ENCODE measurements around the gene GALNT17. TPM values are rescaled to one million over a fixed set of nuclear protein-coding genes. Genes with fewer than 3 reads are reported as not detected.
"Not testable (repeated sequence)": the region's sequence is repeated elsewhere in the genome, so short reads cannot be mapped to it uniquely, and the experiment has no call there.

The GALNT17 gene
- total RNA-seq, 1 donor = not detected

DNA sequence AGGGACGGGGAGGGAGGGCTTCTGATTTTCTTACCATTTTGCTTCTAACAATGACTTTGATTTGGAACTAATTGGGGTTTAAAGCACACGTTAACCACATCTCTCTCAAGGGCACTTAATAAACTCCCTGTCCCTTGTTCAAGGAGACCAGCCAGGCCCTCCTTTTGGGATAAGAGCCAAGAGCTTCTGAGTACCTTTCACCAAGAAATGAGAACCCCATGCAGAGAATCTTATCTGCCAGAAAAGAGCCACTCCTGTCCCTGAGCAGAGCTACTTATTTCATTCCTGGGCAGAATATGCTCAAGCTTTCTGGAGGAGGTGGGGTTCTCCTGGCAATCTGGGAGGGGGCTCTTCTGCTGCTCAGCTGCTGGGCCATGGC is 574.6 kb downstream of the GALNT17 start:
- Histone ChIP-seq H3K27me3 (ENCODE audit: insufficient read depth, low read length) (no peaks in the 10 kb centered on the region), H3K9me3 (ENCODE audit: low read depth, low read length) (no peaks in the 10 kb centered on the region), H3K4me1 (ENCODE audit: insufficient read depth, low read length) (no peaks in the 10 kb centered on the region), H3K4me3 (ENCODE audit: low read length) (no peak overlapping the region)

DNA sequence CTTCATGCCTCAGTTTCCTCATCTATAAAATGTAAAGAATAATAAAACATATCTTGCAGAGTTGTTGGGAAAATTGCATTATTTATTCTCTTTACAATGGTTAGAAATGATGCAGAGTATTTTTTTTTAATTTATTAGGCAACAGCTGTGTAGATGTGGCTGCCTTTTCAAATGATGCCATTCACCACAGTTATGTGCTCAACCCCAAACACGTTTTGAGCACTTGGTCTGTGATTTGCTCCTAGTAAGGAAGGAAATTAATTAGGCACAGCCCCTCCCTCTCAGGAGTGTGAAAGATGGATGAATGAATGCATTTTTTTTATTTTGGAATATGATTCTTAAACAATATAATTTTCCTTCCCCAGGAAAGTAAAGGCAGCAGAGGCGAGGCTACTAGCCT is 575.1 kb downstream of the GALNT17 start:
- Histone ChIP-seq H3K9me3 (ENCODE audit: low read depth, low read length) (no peaks in the 10 kb centered on the region), H3K4me3 (ENCODE audit: low read length) (no peak overlapping the region), H3K27me3 (ENCODE audit: insufficient read depth, low read length) (no peaks in the 10 kb centered on the region), H3K4me1 (ENCODE audit: insufficient read depth, low read length) (no peaks in the 10 kb centered on the region)

DNA sequence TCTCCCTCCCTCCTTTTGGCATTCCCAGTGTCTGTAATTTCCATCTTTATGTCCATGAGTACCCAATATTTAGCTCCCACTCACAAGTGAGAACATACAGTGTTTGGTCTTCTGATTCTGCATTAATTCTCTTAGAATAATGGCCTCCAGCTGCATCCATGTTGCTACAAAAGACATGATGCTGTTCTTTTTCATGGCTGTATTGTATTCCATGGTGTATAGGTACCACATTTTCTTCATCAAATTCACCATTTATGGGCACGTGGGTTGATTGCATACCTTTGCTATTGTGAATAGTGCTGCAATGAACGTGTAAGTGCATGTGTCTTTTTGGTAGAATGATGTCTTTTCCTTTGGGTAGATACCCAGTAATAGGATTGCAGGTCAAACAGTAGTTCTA is 576.8 kb downstream of the GALNT17 start:
- no peak overlapping the region for H3K4me3 ChIP-seq (ENCODE audit: low read length)
- no peaks in the 10 kb centered on the region for H3K9me3 ChIP-seq (ENCODE audit: low read depth, low read length)
- H3K4me1 ChIP-seq (ENCODE audit: insufficient read depth, low read length) = no peaks in the 10 kb centered on the region
- H3K27me3 ChIP-seq (ENCODE audit: insufficient read depth, low read length) = no peaks in the 10 kb centered on the region

DNA sequence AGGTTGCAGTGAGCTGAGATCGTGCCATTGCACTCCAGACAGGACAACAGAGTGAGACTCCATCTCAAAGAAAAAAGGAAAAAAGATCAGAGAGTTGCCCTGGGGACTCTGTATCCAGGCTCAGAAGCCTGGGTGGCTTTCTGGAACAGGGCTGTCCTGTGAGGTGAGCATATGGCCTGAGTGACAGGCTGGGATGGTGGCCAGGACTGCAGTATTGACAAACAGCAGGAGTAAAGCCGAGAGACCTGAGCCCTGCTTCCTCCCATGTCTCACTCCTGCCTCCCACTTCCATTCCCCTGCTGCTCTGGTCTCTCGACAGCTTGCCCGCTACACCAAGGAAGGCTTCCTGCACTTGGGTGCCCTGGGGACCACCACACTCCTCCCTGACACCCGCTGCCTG is 578.5 kb downstream of the GALNT17 start:
- H3K4me3 ChIP-seq (ENCODE audit: low read length) = no peak overlapping the region
- H3K4me1 ChIP-seq (ENCODE audit: insufficient read depth, low read length) = no peaks in the 10 kb centered on the region
- no peaks in the 10 kb centered on the region for H3K27me3 ChIP-seq (ENCODE audit: insufficient read depth, low read length)
- no peaks in the 10 kb centered on the region for H3K9me3 ChIP-seq (ENCODE audit: low read depth, low read length)

DNA sequence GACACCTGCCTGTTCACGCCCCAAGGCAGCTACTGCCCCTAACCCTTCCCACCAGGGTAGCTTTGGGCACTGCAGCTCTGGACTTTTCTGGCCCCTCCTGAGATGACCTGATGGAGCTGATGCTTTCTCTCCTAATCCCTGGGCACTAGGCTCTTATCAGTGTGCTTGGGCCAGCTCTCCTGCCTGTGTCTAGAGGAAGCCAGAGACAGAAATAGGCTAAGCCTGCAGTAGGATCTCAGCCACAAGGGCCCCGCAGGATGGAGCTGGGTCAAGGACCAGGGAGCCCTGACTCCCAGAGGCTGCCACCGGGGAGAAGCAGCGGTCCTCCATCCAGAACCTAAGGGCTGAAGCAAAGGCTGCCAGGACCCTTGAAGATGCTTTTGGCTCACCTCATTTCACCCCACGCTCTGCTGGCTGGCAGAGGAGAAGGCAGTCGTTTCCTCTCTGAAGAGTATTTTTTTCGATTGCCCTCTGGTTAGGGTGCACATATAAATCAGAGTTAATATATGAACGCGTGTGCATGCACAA is 580.8 kb downstream of the GALNT17 start:
- no peaks in the 10 kb centered on the region for H3K9me3 ChIP-seq (ENCODE audit: low read depth, low read length)

DNA sequence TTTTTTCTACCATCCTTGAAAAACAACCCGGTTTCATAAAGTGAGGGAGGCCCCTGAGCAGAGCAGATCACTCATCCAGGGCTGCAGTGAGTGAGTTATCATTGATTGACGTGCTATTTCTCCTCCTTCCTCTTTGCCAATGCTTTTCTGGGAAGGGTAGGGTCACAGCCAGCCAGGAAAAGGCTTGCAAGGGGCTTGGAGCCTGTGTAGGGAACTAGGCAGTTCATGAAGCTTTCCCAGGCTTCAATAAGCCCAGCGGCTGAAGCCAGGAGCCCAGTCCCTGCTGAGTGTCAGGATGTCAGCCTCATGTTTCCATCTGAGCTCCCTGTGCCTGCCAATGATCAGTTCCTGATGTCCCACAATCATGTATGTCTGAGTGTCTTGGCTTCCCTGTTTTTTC is 584.7 kb downstream of the GALNT17 start:
- Histone ChIP-seq H3K27me3 (ENCODE audit: insufficient read depth, low read length) (no peaks in the 10 kb centered on the region), H3K9me3 (ENCODE audit: low read depth, low read length) (no peaks in the 10 kb centered on the region), H3K4me1 (ENCODE audit: insufficient read depth, low read length) (no peaks in the 10 kb centered on the region), H3K4me3 (ENCODE audit: low read length) (no peak overlapping the region)

More for the DNA sequence above, 580.8 kb downstream of the GALNT17 start:
- H3K27me3 ChIP-seq (ENCODE audit: insufficient read depth, low read length) = no peaks in the 10 kb centered on the region
- H3K4me1 ChIP-seq (ENCODE audit: insufficient read depth, low read length) = no peaks in the 10 kb centered on the region
- no peak overlapping the region for H3K4me3 ChIP-seq (ENCODE audit: low read length)

DNA sequence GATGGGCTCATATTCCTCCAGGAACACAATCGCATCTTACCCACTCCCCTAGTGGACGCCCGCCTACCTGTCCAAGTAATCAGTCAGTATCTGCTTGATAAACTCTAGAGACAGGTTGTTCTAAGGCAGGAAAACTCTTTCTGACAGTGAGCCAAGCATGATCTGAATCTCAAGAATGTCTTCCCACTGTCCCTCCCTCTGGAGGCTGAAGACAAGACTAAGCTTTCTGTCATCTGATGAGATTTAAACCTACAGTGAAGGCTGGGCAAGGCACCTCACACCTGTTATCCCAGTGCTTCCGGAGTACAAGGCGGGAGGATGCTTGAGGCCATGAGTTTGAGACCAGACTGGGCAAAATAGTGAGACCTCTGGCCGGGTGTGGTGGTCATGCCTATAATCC is 586.6 kb downstream of the GALNT17 start:
- Histone ChIP-seq H3K27me3 (ENCODE audit: insufficient read depth, low read length) (no peaks in the 10 kb centered on the region), H3K4me3 (ENCODE audit: low read length) (no peak overlapping the region), H3K4me1 (ENCODE audit: insufficient read depth, low read length) (no peaks in the 10 kb centered on the region), H3K9me3 (ENCODE audit: low read depth, low read length) (no peaks in the 10 kb centered on the region)

DNA sequence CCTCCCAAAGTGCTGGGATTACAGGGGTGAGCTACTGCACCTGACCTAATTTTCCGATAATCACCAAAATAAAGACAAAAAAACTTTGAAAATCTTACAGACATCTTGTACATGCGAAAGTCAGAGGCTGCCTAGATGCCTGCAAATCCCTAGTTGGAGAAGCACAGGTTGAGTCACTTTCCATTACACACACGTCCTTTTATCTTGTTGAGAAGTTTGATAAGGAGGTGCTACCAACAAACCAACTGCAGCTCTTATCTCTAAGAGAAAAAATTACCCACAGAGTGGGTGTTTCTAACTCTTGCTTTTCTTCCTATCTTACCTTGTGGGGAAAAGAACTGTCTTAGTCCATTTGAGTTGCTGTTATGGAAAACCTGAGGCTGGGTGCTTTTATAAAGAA is 589.8 kb downstream of the GALNT17 start:
- no peaks in the 10 kb centered on the region for H3K4me1 ChIP-seq (ENCODE audit: insufficient read depth, low read length)
- no peaks in the 10 kb centered on the region for H3K9me3 ChIP-seq (ENCODE audit: low read depth, low read length)
- H3K27me3 ChIP-seq (ENCODE audit: insufficient read depth, low read length) = no peaks in the 10 kb centered on the region
- no peak overlapping the region for H3K4me3 ChIP-seq (ENCODE audit: low read length)

DNA sequence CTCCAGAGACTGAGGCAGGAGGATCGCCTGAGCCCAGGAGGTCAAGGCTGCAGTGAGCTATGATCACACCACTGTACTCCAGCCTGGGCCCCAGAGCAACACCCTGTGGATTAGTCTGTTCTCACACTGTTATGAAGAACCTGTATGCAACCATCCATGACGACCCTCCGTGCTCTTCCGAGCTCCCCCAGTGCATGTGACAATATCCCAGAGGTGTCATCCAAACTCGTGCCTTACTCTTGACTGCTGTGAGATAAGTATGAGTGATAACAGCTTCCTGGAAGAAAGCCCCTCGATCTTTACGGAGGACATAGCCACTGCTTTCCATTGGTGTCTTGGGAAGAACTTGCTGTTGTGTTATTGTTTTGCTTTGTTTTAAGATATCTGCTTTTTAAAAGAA is 591.9 kb downstream of the GALNT17 start:
- no peak overlapping the region for H3K4me3 ChIP-seq (ENCODE audit: low read length)
- no peaks in the 10 kb centered on the region for H3K4me1 ChIP-seq (ENCODE audit: insufficient read depth, low read length)
- no peaks in the 10 kb centered on the region for H3K9me3 ChIP-seq (ENCODE audit: low read depth, low read length)

DNA sequence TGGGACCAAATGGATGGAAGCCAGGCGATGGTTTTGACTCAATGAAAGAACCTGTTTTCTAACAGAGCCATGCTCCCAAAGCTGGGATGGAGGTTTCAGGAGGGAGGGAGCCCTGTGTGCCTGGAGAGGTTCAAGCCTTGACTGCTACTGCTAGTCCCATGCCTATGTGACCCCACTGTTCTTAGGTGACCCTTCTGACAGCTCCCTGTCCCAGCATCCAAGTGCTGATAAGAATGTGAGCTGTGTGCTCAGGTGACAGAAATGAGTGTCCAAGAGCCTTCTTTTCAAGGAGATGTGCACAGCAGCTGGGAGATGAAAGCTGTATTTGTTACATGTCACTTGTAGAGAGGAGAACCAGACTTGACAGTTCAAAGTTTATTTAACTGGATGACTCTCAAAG is 595.4 kb downstream of the GALNT17 start:
- no peak overlapping the region for H3K4me3 ChIP-seq (ENCODE audit: low read length)
- H3K4me1 ChIP-seq (ENCODE audit: insufficient read depth, low read length) = no peaks in the 10 kb centered on the region
- H3K27me3 ChIP-seq (ENCODE audit: insufficient read depth, low read length) = no peaks in the 10 kb centered on the region
- no peaks in the 10 kb centered on the region for H3K9me3 ChIP-seq (ENCODE audit: low read depth, low read length)

More for the DNA sequence above, 591.9 kb downstream of the GALNT17 start:
- H3K27me3 ChIP-seq (ENCODE audit: insufficient read depth, low read length) = no peaks in the 10 kb centered on the region

DNA sequence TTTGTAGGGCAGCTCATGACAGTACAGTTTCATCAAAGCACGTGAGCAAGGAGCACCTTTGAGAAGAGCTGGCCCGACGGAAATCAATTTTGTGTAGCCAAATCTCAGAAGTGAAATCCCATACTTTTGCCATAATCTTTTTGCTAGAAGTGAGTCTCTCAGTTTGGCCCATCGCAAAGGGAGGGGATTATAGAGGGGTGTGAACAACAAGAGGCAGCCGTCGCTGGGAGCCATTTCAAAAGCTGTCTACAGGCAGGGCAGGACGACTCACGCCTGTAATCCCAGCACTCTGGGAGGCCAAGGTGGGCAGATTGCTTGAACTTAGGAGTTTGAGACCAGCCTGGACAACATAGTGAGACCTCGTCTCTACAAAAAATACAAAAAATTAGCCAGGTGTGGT is 599.8 kb downstream of the GALNT17 start:
- H3K27me3 ChIP-seq (ENCODE audit: insufficient read depth, low read length) = no peaks in the 10 kb centered on the region
- H3K4me3 ChIP-seq (ENCODE audit: low read length) = no peak overlapping the region

DNA sequence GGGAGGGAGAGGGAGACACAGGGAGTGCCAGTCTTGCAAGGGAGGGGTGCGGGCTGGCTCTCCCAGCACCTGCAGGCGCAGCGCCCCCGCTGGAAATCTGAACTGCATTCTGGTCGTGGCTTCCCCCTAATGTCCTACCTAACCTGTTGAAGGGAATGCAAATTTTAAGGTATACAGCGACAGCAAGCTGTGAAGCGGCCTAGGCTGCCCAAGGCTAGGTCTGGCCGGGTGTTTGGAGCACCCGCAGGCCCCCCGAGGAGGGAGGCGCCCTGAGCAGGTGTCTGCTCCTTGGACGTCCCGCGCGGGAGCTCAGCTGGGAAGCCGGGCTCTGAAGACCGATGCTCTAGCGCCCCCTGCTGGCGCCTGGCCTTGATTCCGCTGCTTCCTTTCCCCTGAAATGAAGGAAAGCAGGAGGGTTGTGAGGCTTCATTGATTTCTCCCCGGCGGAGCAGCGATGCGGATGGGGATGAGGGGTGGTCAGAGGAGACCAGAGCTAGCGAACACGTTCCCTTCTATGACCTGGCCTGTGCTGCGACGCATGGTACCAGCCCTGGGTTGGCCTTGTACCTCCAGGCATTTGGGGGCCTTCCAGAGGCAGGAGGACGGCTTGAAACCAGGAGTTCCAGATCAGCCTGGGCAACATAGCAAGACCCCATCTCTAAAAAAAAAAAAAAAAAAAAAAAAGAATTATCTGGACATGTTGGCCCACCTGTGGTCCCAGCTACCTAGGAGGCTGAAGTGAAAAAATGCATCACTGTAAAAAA is 601.3 kb downstream of the GALNT17 start:
- H3K4me3 ChIP-seq (ENCODE audit: low read length) = no peak overlapping the region
- H3K4me1 ChIP-seq (ENCODE audit: insufficient read depth, low read length) = no peaks in the 10 kb centered on the region
- no peaks in the 10 kb centered on the region for H3K27me3 ChIP-seq (ENCODE audit: insufficient read depth, low read length)
- no peaks in the 10 kb centered on the region for H3K9me3 ChIP-seq (ENCODE audit: low read depth, low read length)

More for the DNA sequence above, 599.8 kb downstream of the GALNT17 start:
- H3K9me3 ChIP-seq (ENCODE audit: low read depth, low read length) = no peaks in the 10 kb centered on the region
- H3K4me1 ChIP-seq (ENCODE audit: insufficient read depth, low read length) = no peaks in the 10 kb centered on the region

DNA sequence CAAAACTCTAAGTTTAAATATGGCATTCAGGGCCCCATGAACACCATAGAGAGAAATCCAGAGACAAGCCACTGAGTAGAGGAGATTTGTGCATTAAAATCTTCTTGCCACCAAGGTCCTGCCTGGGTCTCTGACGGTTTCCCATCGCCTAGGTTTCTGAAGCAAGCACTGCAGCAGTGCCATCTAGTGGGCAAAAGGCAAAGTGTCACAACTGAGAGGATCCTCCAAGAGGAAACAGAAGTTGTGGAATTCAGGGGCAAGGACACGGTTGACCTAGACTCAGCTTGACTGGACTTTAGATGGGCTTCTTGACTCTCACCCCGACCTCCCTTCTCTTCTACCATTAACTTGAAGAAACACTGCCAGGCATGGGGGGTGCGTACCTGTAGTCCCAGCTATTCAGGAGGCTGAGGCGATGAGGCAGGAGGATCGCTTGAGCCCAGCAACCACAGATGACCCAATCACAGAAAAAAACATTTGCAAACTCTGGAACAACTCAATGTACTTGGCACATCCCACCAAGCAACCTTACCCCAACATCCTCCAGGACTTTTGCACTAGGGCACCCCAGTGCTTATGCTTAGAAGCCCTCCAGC is 604.1 kb downstream of the GALNT17 start:
- Histone ChIP-seq H3K4me1 (ENCODE audit: insufficient read depth, low read length) (no peaks in the 10 kb centered on the region), H3K4me3 (ENCODE audit: low read length) (no peak overlapping the region), H3K9me3 (ENCODE audit: low read depth, low read length) (no peaks in the 10 kb centered on the region), H3K27me3 (ENCODE audit: insufficient read depth, low read length) (no peaks in the 10 kb centered on the region)

DNA sequence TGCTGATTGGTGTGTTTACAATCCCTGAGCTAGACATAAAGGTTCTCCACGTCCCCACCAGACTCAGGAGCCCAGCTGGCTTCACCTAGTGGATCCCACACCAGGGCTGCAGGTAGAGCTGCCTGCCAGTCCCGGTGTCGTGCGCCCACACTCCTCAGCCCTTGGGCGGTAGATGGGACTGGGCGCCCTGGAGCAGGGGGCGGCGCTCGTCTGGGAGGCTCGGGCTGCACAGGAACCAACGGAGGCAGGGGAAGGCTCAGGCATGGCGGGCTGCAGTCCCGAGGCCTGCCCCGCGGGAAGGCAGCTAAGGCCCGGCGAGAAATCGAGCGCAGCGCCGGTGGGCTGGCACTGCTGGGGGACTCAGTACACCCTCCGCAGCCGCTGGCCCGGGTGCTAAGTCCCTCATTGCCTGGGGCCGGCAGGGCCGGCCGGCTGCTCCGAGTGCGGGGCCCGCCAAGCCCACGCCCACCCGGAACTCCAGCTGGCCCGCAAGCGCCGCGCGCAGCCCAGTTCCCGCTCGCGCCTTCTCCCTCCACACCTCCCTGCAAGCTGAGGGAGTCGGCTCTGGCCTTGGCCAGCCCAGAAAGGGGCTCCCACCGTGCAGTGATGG is 606.1 kb downstream of the GALNT17 start:
- H3K4me1 ChIP-seq (ENCODE audit: insufficient read depth, low read length); H3K9me3 ChIP-seq (ENCODE audit: low read depth, low read length); H3K4me3 ChIP-seq (ENCODE audit: low read length); H3K27me3 ChIP-seq (ENCODE audit: insufficient read depth, low read length): not testable (repeated sequence)

DNA sequence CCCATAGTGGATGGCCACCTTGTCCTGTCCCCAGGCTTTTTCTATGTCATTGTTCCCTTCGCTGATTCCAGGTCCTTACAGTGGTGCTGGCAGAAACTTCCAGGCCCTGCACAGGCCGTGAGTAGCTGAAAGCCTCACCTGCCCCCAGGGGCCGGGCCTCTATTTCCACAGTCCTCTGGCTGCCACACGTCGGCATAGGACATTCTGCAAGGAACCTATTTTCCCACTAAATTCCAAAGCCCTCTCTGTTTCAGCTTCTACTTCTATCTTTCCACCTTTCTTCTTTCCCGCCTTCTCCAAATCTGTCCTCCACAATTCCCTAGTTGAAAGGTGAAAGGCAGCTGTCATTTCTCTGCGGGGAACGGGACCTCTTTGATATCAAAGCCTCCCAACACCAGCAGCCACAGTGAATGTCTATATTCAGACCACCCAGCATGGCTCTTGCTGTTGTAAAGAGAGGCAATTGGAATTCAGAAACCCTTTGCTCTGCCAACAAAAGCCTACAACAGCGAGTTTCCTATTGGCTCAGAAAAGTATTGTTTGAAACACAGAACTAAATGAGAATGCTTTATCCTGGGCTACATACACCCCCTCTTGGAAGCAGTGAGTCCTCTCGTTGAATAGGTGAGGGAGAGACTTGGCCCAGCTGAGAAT is 607.7 kb downstream of the GALNT17 start:
- Histone ChIP-seq H3K4me3 (ENCODE audit: low read length) (no peak overlapping the region), H3K27me3 (ENCODE audit: insufficient read depth, low read length) (no peaks in the 10 kb centered on the region), H3K4me1 (ENCODE audit: insufficient read depth, low read length) (no peaks in the 10 kb centered on the region), H3K9me3 (ENCODE audit: low read depth, low read length) (no peaks in the 10 kb centered on the region)

Data from mononuclear cell (primary cell).